UCSD-AML1 (cell line): Measurements from ENCODE around the gene SLAIN1.

Experiments used
- DNase-seq: peaks from one replicate; lab custom pipeline; 2025; ENCODE audit not compliant: unreplicated experiment; lab: John Stamatoyannopoulos, UW

SLAIN1 gene

DNA sequence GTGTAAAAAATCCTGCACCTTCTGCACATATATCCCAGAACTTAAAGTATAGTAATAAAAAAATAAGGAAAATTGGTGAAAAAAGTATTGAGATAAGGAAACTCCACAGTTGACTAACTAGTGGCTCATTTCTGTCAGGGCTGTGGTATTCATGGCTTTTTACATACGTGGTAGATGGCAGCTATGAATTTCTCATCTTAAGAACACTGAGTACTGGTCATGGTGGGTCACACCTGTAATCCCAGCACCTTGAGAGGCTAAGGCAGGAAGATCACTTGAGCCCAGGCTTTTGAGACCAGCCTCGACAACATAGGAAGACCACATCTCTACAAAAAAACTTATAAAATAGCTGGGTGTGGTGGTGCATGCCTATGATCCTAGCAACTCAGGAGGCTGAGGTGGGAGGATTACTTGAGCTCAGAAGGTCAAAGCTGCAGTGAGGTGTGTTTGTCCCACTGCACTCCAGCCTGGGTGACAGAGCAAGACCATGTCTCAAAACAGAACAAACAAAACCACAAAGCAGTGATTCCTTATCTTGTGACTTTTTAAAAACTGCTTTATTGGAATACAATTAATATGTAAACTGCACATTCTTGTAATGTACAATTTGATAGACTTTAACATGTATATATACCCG, 16.8 kb downstream of the SLAIN1 start:
- DNase-seq: no peak

DNA sequence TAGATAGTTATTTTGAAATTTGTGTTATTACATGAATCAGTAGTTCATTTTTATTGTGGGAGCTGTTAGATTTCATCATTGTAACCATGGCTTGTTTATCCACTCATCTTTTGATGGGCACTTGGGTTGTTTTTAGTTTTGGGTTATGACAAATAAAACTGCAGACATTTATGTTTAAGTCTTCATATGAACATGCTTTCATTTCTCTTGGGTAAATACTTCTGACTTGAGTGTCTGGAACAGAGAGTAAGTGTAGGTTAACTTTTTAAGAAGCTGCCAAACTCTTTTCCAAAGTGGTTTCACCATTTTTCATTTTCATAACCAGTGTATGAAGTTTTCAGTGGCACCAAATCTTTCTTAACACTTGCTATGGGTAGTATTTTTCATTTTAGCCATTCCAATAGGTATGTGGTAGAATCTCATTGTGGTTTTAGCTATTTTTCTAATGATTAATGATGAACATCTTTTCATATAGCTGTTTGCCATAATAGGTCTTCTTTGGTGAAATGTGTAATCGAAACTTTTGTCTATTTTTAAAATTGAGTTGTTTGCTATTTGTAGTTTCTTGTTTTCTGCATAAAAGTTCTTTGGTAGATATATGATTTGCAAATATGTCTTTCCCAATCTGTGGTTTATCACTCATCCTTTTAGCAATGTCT, 17.9 kb downstream of the SLAIN1 start:
- no peak for DNase-seq

DNA sequence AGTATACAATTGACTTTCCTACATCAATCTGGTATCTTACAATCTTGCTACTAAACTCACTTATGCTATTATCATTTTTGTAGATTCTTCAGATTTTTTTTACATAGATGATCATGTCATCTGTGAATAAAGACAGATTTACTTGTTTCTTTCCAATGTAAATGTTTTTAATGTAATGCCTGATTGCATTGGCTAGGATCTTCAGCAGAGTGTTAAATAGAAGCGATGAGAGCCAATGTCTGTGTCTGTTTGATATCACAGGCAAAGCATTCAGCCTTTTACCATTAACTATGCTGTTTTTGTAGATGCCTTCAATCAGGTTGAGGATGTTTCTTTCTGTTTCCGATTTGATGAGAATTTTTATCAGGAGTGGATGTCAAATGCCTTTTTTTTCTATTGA, 19.2 kb downstream of the SLAIN1 start:
- DNase-seq: no peak

DNA sequence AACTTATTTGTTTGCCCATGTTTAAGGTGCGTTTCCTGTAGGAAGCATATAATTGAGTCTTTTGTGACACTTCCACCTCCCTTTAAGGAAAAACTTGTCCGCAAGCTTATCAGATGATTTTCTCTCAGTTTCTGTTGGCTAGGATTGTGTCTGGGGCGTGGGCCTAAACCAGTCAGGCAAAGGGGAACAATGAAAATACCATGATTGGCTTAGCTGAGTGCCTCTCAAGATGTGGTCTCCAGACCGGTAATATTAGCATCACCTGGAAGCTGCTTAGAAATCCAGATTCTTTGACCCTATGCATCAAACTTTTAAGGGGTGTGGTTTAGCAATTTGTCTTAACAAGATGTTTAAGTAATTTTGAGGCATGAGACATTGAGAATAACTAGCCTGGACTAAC, 20.0 kb downstream of the SLAIN1 start:
- no peak for DNase-seq

DNA sequence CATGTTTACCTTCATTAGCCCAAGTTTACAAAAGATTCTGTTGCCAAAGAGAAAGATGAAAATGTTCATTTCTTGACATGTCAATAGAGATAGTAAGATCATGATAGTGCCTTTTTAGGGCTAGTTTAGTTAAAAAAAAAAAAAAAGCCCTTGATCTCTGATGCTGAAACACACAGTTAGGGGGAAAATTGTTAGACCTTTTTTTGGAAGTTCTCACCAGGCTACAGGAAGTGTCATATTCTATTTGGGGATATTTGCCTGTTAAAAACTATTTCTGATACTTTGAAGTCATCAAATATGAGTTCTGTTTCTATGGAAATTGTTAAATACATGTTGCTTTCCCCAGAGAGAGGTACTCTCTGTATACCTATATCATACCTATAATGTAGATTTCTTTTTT, 21.6 kb downstream of the SLAIN1 start:
- no peak for DNase-seq

DNA sequence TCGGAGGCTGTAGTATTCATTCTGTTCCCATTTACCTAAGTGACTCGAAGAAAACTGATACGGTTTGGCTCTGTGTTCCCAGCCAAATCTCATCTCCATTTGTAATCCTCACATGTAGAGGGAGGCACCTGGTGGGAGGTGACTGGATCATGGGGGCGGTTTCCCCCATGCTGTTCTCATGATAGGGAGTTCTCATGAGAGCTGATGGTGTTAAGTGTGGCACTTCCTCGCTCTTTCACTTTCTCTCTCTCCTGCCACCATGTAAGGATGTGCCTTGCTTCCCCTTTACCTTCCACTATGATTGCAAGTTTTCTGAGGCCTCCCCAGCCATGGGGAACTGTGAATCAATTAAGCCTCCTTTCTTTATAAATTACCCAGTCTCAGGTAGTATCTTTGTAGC, 23.5 kb downstream of the SLAIN1 start:
- DNase-seq: no peak

DNA sequence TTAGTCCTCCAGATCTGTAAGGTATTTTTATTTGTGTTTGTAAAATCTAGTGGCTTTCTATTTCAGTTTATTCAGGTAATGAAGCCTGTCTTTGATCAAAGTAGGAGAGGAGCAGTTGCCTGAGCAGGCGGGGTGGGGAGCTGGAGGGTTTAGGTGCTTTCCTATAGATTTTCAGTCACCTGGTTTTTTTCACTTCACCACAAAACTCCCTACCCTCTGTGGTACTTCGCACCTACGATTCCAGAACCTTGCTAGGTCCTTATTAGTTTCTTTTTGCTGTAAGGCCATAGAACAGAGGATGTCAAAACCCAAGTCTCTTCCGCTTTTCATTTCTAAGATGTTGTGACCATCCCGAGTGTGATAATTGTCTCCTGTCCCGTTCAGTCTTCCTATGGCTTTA, 26.6 kb downstream of the SLAIN1 start:
- no peak for DNase-seq

DNA sequence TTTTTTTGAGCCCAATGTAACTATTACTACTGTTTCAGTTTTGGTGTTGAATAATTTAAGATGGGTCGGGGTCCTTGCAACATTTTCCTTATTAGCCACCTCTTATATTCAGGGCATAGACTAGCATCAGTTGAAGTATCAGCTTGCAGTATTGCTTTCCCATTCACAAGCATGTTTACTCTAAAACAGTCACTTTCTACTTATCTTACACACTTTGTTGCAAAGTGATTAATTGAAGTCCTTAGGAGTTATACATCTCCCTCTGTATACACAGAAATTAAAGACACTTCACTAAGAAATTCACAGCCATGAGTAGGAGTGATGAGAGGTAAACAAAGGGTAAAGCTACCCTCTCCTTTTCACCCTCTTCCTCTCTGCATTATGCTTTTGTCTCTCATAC, 27.6 kb downstream of the SLAIN1 start:
- no peak for DNase-seq

DNA sequence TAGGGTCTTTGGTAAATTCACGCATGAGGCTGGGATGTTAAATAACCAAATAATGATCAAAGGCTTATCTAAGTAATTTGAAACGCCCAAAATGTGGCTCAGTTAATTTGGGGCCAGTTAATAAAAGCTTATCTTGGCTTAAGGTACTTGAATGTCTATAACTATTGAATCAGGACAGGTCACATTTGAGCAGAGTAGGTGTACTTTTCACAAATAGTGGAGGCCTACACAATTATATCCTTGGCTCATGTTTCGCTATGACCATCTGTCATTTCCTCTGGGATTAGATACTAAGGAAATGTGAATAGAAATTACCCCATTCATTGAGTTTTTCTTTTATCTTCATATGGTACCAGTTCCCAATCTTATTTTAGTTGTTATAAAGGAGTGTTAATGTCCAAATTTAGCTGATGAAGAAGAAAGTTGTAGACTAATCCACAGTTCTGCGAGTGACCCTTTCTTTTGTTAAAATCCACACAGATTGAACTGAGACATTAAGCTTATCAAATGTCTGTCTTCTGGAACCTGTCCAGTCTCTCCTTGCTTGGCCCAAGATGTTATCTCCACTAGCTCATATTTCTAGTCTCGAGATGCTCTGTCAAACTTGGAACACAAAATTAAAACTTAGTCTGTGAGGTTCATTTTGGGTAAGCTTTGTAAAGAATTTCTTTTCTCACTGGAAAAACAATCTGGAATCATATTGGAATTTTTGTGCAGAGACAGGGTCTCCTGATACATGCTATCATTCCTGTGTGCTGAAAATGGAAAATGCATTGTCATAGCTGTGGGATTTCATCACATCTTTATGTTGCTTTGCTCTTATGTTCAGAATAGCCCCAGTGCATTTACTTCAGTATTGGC, 31.0 kb downstream of the SLAIN1 start:
- DNase-seq: no peak

DNA sequence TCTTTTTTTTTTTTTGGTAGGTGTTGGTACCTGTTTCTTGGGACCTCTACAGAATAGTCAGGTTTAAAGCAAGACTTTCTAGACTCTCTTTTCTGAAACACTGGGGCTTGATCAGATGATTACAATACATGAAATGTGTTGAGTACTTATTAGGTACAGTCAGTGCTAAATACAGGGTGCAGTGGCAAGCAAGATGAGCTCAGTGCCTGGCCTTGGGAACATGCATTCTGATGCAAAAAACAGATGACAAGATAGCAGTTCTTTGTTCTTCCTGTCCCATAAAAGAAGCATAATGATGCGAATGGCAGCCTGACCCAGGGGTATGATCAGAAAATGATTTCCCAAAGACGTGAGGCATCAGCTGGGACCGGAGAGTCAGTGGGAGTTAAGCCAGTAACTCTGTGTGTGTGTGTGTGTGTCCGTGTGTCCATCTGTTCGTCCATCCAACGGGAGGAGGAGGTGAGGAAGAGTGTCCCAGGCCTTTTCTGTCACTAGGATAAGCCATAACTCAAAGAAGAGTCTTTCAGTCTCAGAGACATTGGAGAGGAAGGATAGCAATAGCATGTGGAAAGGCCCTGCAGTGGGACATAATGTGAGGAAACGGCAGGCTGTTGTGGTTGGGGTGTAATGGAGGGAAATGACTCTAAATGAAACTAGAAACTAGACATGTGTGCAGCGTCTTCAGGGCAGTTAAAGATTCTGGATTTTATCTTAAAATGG, 32.2 kb downstream of the SLAIN1 start:
- DNase-seq: no peak

DNA sequence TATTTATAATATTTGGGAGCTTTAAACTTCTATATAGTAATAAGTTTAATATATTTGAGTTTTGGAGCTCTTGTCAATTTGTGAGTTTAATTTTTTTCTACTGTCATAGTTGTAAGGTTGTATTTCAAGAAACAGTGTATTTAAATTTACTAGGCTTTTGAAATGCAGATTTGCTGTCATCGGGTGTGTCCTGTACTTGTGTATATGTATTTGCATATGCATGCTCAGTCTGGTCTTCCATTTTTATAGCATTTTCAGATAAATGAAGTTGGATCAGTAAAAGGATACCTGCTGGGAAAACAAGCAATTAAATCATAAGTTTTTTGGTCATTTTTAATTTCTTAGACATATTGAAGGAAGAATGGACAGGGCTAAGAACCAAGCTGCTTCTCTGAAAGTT, 33.1 kb downstream of the SLAIN1 start:
- no peak for DNase-seq

DNA sequence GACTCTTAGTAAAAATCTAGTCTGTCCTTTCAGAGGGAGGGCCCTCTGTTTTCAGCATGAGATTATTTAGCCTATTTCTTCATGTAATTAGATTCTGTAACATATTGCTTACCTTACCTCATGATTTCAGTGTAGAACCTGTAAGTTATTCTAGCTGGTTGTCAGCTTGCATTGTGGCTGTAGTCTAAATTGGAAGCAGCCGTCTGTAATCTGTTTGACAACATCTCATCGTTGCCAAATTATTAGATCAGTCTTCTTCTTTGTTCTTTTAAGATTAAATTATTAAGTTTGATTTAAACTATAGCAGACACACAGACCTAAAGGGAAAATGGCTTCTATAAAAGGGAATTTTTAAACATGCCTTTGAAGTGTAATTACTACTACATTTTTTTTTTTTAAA, 34.8 kb downstream of the SLAIN1 start:
- DNase-seq: no peak

DNA sequence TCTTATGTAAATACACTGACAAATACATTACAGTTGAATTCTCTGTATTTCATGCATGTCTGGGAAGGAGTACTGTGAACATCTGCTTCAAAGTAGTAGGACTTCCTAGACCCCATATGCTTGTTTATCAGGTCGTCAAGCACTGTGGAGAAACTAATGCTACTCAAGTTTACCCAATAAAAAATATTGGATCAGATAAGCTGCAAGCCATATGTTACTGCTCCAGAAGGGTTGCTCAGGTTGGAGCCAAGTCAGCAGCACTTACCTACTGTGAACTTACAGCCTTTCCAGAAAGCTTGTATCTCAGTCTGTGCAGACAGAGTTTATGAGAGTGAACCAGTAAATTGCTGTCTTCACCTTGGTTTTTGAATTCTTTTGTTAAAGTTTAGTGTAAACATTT, 36.2 kb downstream of the SLAIN1 start:
- DNase-seq: no peak

DNA sequence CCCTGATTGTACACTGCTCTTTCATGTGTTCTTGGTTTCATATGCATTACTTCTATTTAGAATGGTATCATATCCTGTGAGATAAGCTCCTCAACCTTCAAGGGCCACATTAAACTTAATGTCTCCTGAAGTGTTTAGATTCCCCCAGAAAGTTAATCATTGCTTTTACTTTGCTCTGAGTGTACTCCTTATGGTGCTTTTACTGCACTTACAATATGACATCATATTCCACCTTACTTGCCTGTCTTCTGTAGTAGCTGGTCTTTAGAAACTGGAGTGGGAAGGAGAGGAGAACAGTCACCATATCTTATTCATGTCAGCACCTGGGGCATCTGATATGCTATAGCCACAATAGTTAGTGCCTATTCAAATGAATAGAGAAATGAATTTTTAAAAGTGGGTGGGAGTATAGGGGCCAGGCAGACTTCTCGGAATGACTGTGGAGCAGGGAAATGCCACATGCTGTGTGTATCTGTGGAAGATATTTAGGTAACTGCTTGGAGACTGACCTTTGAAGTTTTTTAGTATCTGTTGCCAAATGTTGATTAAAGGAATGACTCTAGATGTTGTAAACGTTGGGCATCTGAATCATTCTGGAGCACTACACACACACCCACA, 40.2 kb downstream of the SLAIN1 start:
- no peak for DNase-seq

DNA sequence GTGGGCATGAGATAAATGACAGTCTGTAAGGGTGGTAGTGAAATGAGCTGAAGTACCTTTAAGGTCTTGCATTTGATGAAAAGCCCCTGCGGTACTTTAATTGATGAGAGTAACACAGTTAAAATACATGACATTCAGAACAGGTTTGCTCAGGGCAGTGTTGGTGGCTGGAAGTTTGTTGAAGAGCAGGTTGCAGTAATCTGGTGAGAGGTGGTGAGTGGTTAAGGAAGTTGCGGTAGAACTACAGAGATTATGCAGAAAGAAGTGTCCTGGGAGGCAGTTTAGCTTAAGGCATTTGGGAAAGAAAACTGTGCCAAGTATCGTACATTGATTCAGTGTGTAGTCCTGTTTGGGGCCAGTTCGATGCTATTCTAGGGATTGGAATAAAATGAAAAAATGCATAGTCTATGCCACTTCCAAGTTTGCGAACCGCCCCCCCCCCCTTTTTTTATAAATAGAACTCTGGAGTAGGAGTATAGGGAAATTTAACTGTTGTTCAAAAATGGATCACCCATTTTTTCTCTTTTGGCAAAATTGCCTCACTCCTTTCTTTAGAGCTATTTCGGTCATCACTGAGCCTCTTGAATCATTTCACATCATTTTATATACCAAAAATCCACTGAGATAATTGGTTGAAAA, 42.7 kb downstream of the SLAIN1 start:
- DNase-seq: no peak

DNA sequence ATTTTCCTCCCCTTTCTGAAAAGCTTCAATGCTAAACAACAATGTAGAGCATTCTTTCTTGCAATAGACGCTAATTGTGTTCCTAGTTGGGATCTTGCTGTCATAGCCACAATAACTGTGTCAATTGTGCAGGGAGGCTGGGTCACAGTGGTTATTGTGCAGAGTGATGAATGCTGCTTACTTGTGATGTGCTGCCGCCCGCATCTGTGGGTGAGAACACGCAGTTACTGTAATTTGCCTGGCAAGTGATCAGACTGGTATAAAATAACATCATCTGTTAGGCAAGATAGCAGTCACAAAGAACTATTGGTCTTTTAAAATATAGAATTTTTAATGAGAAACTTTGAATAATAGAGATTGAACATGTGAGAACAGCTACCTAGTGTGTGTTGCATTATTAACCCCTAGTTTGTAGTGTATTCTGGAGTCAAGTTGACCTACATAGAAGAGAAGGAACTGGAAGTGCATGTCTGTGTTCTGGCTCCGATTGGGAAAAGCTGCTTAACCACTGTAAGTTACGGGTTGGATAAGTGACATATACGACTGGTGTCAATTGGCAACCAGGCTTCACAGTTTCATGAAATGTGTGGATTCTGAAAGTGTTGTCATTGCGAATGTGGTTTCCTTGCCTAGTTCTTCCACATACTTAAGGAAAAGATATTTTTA, 43.6 kb downstream of the SLAIN1 start:
- DNase-seq: no peak

DNA sequence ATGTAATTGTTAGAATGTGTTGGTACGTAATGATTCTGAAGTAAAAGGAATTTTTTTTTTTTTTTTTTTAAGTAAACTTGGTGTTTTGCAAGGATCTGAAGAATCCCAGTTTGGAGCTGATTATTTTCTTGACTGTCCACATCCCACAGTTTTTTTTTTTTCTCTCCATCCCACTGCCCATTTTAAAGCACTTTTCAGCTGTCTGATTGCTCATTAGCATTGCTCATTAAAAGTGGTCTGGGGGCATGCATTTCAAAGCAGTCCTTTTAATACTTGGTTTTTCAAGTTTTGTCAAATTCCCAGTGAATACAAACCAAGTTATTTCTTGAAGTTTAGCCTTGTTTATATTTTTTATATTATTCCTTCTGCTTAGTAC, 44.1 kb downstream of the SLAIN1 start:
- DNase-seq: no peak

DNA sequence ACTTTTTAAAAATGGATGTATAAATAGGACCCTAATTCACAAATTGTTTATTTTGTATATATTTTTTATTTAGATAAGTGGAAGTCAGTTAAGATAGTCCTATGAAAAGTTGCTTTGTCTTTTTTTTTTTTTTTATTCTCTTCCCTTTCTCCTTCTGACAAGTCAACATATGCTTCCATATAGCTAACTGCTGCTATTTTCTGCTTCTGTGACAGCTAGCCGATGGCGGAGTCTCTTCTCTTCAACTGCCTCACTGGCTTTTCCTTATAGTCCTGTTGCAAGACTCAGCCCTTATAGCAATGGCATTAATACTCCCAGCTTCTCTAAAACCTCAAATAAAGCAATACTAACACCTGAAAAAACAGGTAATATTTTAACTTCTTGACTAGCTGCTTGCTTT, 45.3 kb downstream of the SLAIN1 start:
- DNase-seq: no peak

DNA sequence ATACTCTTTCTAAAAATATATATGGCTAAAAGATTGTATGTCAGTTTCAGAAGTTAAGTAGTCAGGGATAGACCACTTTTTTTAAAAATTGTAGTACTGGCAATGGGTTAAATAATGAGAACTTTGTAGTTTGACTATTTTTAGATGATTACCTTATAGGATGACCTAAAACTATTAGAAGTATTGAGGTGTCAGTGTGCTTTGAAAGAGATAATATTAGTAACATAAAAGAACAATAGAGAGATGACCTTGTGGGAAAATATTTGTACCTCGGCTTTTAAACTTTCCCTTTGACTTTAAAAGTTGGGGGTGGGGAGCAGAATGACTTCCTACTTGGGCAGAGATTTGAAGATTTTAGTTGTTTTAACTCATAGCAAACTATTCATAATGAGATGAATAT, 48.3 kb downstream of the SLAIN1 start:
- no peak for DNase-seq

DNA sequence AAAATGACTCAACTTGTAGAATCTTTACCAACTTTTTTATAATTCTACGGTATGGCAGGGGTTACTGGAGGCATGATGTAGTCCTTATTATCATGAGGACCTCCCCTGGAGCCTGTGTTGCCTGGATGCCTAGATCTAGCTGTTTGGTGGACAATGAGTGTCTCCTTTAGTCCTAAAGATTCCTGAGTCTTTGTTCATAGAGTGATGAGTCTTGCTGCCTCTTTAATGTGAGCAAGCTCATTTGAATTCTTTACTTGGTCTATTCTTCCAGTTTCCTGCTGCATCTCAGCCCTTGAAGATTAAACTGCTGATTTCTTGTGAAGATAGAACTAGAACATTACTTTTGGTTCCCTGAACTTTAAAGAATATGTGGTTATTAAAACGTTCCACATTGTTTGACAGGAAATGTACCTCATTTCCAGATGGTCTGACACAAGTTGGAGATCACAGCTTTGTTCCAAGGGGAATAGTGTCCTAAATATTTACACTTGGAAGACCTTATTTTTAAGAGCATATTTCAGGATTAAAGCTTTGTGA, 51.9 kb downstream of the SLAIN1 start:
- no peak for DNase-seq
